Activated T-cell treated with anti-CD3 and anti-CD28 coated beads, Interleukin-2, amount 50 U/mL, for 1 hour (primary cell): ENCODE measurements around the gene KCNQ1.

Experiments used
- DNase-seq: peaks from one replicate; pipeline ENCODE4 v3.0.0-alpha.2; 2020

The KCNQ1 gene

DNA sequence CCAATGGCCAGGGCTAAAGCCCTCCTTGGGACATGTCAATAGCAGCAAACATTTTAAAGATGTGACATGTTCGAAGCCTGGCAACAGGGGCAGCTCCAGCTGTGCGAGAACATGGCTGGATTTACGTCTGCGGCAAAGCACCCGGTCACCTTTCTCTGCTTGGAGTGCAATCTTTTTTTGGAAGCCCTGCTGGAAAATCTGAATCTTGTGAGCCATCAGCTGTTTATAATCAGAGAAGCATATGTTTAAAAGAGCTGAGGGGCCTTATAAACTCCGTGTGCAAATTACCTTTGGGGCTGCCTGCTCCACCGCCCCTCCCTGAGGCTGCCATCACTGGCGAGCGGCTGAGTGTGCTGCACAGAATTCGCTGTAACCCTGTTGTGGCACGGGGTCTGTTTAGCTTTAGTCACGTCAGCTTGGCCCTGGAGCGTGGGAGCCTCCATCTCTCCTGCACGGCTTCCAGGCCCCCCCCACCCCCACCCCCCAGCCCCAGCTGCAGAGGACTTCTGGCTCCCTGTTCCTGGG is 264.0 kb downstream of the KCNQ1 start:
- no peak for DNase-seq

DNA sequence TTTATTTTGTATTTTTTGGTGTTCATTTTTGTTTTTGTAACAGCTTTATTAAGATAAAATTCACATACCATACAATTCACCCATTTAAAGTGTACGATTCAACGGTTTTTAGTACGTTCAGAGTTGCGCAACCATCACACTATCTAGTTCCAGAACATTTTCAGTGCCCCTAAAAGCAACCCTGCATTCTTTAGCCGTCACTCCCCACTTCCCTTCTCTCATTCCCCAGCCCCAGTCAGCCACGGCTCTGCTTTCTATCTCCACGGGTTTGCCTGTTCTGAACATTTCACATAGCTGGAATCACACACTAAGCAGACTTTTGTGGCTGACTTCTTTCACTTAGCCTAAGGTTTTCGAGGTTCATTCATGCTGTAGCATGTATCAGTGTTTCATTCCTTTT is 264.6 kb downstream of the KCNQ1 start:
- DNase-seq: no peak

GRCh38 chr11:2711161-2711560 is 266.4 kb downstream of the KCNQ1 start:
- no peak for DNase-seq

GRCh38 chr11:2713094-2713493 is 268.3 kb downstream of the KCNQ1 start:
- DNase-seq: no peak

- DNase-seq: no peak
Observed at GRCh38 chr11:2713661-2714462, 269.1 kb downstream of the KCNQ1 start.

DNA sequence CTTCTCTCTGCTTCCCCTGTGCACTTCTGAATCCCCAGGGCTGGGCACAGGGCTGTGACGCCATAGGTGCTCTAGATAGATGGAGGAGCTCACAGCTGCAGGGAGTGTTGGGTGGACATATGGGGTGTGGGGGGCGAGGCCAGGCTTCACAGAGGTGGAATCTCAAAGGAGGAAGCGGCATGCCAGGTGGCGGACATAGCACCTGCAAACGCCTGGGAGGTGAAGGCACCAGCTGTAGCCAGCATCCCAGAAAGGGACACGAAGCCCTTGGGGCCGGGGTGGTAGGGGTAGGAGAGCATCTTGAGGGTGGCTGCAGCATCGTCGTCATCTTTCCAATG is 269.6 kb downstream of the KCNQ1 start:
- no peak for DNase-seq

GRCh38 chr11:2714871-2715270 is 270.1 kb downstream of the KCNQ1 start:
- no peak for DNase-seq

DNA sequence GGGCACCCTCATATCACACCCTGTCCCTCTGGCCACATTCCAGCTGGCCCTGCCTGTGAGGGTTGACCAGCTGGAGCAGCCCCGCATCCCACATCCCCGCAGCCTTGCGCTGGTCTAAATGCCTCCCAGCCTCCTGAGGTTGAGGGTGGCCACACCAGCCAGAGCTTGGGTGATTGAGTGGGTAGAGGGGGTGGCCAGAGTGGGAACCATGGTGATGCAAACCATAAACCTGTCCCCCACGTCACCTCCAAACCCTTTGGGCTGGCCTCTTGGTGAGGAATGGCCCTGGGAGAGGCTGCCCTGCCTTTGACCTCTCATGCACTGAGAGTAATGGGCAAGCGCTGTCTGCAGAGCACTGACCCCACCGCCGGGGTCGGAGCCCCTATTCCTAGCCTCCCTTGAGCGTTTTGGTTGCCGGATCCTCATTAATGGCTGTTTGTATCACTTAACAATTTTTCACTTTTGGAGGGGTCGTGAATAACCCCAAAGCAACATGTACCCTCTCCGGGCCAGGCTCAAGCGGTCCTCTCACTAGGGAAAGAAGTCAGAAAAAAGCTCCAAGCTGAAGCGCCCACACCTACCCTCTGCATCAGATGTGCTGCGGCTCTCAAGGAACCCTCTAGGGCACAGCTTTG is 271.0 kb downstream of the KCNQ1 start:
- no peak for DNase-seq

DNA sequence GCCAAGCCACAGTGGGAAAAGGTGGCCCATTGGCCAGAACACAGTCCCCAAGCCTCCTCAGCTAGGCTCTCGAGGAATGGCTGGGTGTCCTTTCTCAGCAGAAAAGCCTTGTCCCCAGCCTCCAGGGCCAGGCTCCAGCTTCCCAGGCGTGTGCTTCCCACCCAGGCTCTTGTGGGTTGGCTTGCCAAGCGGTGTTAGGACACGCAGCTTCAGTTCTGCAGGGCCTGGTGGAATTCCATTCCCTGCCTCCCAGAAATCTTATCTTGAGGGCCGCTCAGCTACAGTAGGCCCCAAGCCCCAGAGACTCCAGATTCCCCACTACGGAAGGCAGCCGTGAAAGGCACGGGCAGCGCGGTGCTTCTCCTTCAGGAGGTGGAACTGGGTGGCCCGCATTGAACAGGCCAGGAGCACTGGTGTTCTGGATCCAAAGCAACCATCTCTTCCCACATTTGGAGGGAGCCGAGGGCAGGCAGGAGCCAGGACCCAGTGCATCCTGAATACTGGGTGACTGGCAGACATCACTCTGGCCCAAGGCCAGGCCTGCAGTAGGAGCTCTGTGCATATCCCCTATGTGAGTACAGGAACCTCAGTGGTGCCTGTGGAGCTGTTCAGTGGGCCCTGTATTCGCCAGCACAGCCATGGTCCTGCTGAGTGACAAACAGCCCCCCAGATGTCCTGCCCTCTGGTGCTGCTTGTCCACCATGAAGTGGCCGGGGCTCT is 271.7 kb downstream of the KCNQ1 start:
- DNase-seq: no peak

- no peak for DNase-seq
Observed at GRCh38 chr11:2717561-2718325, 272.9 kb downstream of the KCNQ1 start.

GRCh38 chr11:2718817-2719438 is 274.1 kb downstream of the KCNQ1 start:
- no peak for DNase-seq

GRCh38 chr11:2719831-2720590 is 275.2 kb downstream of the KCNQ1 start:
- DNase-seq: no peak

DNA sequence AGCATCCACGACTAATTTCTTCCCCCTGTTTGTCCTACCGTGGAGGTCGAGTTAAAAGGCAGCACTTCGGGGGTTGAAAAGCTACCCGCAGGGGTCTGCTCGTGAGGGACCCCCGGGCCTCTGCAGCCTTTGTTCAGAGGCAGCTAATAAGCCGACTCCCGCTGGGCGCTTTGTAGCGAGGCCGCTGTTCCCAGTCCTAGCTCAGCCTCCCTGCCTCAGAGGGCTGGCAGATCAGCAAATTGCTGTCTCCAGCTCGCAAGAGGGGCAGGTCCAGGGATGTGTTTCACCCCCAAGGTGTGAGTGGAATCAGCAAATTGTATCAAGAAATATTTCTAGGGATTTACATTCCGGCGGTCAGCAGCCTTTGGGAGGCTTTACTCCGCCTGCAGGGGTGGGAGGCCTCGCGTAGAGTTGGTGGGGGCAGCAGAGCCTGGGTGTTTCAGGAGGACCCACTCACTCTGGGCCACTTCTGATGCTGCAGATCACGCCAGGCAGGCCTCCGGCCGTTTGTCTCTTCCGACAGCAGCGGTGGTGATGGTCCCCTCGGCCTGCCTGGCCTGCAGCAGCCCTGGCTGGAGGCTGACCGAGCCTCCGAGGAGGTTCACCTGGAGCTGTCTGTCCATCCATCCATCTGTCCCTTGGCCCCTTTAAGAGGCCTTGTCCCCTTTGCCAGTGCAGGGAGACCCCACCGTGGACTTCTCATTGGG is 276.6 kb downstream of the KCNQ1 start:
- DNase-seq: no peak

DNA sequence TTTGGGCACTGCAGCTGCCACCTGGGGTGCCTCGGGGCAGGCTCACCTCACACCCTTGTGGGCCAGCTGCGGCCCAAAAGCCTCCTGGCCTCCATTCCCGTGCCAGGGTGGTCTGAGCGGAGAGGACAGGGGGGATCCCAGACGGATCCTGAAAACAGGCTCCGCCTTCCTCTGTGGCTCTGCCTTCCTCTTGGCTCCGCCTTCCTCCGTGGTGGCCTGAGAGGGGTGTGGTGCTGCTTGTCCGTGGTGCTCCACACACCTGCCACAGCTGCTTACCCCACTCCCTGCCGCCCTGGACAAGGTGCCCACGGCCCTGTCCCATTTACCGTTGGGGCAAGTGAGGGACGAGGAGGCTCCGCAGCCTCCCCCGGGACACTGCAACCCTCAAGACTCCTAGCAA is 278.1 kb downstream of the KCNQ1 start:
- no peak for DNase-seq

GRCh38 chr11:2724104-2724503 is 279.3 kb downstream of the KCNQ1 start:
- no peak for DNase-seq

GRCh38 chr11:2724653-2725367 is 280.0 kb downstream of the KCNQ1 start:
- DNase-seq: no peak

GRCh38 chr11:2725368-2726300 is 280.8 kb downstream of the KCNQ1 start:
- DNase-seq: no peak

DNA sequence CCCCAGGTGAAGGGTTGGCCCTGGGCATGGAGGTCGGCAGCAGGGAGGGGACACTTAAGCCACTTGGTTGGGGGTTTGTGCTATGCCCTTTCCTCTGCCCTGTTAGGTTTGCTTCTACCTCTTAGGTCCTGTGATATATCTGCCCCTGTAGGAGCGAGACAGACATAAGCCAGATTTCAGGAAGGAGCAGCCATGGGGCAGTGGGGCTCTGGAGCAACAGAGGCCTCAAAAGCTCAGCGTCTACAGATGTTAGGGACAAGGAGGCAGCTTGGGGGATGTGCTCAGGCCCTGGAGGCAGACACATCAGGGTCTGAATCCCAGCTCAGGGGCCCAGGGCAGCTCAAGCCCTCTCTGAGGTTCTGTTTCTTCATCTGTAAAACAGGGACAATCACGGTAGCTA is 282.2 kb downstream of the KCNQ1 start:
- no peak for DNase-seq

DNA sequence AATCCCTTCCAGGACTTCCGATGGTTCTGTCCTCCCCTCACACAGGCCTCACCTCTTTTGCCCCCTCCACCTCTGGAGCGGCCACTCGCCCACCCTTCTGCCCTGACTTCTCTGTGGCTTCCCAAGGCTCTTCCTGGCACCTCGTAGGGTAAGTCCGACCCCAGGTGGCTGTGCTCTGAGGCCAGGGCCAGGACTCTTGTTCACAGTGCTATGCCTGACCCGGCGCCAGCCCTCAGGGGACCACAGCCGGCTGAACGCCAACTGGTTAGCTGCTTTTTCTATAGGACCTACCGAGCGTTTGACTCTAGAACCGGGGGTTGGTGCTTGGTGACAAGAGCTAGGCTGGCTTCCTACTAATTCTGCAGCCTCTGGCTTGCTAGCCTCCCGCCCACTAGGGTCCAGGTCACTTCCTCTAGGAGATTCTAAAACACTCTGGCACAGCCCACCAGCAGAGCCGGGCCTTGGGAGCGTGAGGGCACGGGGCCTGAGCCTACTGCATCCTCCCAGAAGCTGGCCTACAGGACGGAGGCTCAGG is 283.4 kb downstream of the KCNQ1 start:
- DNase-seq: no peak
